ENCODE measurements around the gene PLB1. TPM values are rescaled to one million over a fixed set of nuclear protein-coding genes. Genes with fewer than 3 reads are reported as not detected.

The PLB1 gene
- total RNA-seq, 2 donors from 2014 or later = 7.4 to 9.6 TPM

DNA sequence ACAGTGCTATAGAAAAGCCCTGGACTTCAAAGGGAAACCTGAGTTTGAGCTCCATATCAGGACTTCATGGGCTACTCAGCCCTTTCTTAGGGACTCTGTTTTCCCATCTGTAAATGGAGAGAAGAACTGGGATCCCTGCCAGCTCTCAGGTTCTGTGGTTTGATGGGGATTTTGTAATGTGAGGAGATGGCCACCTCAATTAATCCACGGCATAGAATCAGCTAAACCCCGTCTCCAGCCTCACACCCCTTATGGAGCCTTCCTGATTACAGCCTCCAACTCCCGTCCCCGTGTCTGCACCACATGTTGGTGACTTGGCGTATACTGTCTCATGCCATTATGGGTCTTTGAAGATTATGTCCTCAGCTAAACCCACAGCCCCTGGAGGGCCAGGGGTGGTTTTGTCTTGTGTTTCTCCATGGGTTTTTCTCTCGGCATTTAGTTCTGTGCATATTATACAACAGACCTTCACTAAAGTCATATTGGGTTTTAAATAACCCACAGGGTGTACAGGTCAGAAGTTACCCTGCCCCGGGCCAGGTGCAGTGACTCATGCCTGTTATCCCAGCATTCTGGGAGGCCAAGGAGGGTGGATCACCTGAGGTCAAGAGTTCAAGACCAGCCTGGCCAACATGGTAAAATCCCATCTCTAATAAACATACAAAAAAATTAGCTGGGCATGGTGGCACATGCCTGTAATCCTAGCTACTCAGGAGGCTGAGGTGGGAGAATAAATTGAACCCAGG, 192.0 kb downstream of the PLB1 start:
- intact Hi-C loops (cut with DNase I) = no loop called here

DNA sequence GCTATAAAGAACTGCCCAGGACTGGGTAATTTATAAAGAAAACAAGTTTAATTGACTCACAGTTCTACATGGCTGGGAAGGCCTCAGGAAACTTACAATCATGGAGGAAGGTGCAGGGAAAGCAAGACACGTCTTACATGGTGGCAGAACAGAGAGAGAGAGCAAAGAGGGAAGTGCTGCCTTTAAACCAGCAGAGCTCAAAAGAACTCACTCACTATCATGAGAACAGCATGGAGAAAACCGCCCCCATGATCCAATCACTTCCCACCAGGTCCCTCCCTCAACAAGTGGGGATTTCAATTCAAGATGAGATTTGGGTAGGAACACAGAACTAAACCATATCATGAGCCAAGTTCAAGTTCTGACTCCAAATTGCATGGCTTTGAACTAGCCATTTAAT, 193.0 kb downstream of the PLB1 start:
- Histone ChIP-seq H3K27me3 (replicated peaks; ENCODE audit: insufficient read depth) (no peaks in the 10 kb centered on the region), H3K36me3 (no peaks in the 10 kb centered on the region), H3K4me1 (replicated peaks) (peaks cover under 1% of the 10 kb centered on the region), H3K4me3 (no peak overlapping the region), H3K9me3 (no peaks in the 10 kb centered on the region), H3K27ac (no peak overlapping the region)
- intact Hi-C loops (cut with DNase I) = no loop called here
- WGBS = 92% methylated on average over 2 of the region's 2 CpGs
- TF ChIP-seq POLR2AphosphoS5 (IDR thresholded peaks at IDR 0.05) (no peak), POLR2A (IDR thresholded peaks at IDR 0.05) (no peak)
- TF ChIP-seq, protein P1, sequence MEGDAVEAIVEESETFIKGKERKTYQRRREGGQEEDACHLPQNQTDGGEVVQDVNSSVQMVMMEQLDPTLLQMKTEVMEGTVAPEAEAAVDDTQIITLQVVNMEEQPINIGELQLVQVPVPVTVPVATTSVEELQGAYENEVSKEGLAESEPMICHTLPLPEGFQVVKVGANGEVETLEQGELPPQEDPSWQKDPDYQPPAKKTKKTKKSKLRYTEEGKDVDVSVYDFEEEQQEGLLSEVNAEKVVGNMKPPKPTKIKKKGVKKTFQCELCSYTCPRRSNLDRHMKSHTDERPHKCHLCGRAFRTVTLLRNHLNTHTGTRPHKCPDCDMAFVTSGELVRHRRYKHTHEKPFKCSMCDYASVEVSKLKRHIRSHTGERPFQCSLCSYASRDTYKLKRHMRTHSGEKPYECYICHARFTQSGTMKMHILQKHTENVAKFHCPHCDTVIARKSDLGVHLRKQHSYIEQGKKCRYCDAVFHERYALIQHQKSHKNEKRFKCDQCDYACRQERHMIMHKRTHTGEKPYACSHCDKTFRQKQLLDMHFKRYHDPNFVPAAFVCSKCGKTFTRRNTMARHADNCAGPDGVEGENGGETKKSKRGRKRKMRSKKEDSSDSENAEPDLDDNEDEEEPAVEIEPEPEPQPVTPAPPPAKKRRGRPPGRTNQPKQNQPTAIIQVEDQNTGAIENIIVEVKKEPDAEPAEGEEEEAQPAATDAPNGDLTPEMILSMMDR (IDR thresholded peaks at IDR 0.05) = no peak
- no peak for DNase-seq (ENCODE audit: low spot score)

More for the DNA sequence above, 192.0 kb downstream of the PLB1 start:
- H3K27ac ChIP-seq = no peak overlapping the region
- H3K36me3 ChIP-seq = no peaks in the 10 kb centered on the region
- DNase-seq (ENCODE audit: low spot score) = no peak
- no peaks in the 10 kb centered on the region for H3K27me3 ChIP-seq (replicated peaks; ENCODE audit: insufficient read depth)
- no peak overlapping the region for H3K4me3 ChIP-seq
- 90% methylated on average over 7 of the region's 7 CpGs for WGBS
- TF ChIP-seq POLR2A (IDR thresholded peaks at IDR 0.05) = no peak
- TF ChIP-seq, protein P1 (IDR thresholded peaks at IDR 0.05) = no peak
- no peak for TF ChIP-seq POLR2AphosphoS5 (IDR thresholded peaks at IDR 0.05)
- no peaks in the 10 kb centered on the region for H3K9me3 ChIP-seq
- peaks cover 3% of the 10 kb centered on the region for H3K4me1 ChIP-seq (replicated peaks)

DNA sequence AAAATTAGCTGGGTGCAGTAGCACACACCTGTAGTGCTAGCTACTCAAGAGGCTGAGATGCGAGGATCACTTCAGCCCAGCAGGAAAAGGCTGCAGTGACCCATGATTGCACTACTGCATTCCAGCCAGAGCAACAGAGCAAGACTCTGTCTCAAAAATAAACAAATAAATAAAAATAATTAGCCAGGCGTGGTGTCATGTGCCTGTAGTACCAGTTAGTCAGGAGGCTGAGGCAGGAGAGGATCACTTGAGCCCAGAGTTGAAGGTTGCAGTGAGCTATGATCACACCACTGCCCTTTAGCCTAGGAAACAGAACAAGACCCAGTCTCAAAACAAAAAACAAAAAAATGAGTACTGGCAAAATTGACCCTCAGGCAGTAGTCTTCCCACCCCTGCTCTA, 193.9 kb downstream of the PLB1 start:
- no peak overlapping the region for H3K27ac ChIP-seq
- intact Hi-C loops (cut with DNase I) = loop anchor here (10.0 kb wide), 1 partner anchor 55 kb away; no protein-coding TSS in a partner anchor
- H3K36me3 ChIP-seq = no peaks in the 10 kb centered on the region
- 89% methylated on average over 2 of the region's 2 CpGs for WGBS
- TF ChIP-seq POLR2AphosphoS5 (IDR thresholded peaks at IDR 0.05) = no peak
- no peak for DNase-seq (ENCODE audit: low spot score)
- no peaks in the 10 kb centered on the region for H3K4me1 ChIP-seq (replicated peaks)
- H3K4me3 ChIP-seq = no peak overlapping the region
- H3K9me3 ChIP-seq = no peaks in the 10 kb centered on the region
- no peaks in the 10 kb centered on the region for H3K27me3 ChIP-seq (replicated peaks; ENCODE audit: insufficient read depth)

DNA sequence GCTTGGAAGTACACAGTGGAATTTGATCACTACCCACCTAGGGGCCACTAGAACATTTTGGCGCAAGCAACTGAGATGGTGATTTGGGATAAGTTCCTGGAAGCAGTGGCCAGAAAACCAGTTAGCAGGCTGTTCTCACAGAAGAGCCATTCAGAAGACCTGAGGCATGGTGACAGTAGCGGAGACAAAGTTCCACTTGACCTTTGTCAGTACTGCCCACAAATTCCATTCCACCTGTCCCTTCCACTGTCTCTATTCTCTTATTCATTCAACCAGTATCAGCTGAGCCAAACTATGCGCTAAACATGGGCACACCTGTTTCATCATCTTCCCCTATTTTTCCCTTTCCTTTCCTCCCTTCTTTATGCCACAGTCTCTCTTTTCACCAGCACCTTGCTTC, 196.6 kb downstream of the PLB1 start:
- Histone ChIP-seq H3K4me1 (replicated peaks) (peaks cover 3% of the 10 kb centered on the region), H3K9me3 (no peaks in the 10 kb centered on the region), H3K27ac (no peak overlapping the region), H3K27me3 (replicated peaks; ENCODE audit: insufficient read depth) (no peaks in the 10 kb centered on the region), H3K4me3 (no peak overlapping the region), H3K36me3 (no peaks in the 10 kb centered on the region)
- no peak for TF ChIP-seq POLR2A (IDR thresholded peaks at IDR 0.05)
- TF ChIP-seq POLR2AphosphoS5 (IDR thresholded peaks at IDR 0.05) = no peak
- TF ChIP-seq, protein P1 (IDR thresholded peaks at IDR 0.05) = no peak
- DNase-seq (ENCODE audit: low spot score) = no peak
- intact Hi-C loops (cut with DNase I) = loop anchor here (10.0 kb wide), 1 partner anchor 52 kb away; no protein-coding TSS in a partner anchor
- WGBS = 93% methylated on average over 3 of the region's 3 CpGs

DNA sequence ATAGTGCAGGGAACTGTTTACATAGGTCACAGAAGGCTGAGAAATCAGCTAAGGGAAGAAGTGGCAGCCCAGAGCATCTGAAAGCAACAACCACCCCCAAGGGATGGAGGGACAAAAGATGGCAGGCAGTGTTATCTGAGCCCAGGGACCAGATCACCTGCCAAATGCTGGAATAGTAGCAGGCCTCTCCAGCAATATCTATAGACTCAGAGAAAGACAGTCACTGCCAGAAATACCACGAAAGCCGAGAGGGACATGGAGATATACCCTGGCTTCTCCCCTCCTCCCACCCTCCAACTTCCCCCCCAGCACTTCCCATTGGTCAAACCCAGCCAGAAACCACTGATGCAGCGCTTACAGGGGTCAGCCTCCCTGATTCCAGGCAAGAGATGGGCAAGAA, 197.4 kb downstream of the PLB1 start:
- Histone ChIP-seq H3K4me3 (no peak overlapping the region), H3K36me3 (no peaks in the 10 kb centered on the region), H3K4me1 (replicated peaks) (peaks cover 3% of the 10 kb centered on the region), H3K27ac (no peak overlapping the region), H3K9me3 (no peaks in the 10 kb centered on the region), H3K27me3 (replicated peaks; ENCODE audit: insufficient read depth) (no peaks in the 10 kb centered on the region)
- no peak for DNase-seq (ENCODE audit: low spot score)
- WGBS = 100% methylated on average over 3 of the region's 3 CpGs
- TF ChIP-seq, protein P1 (IDR thresholded peaks at IDR 0.05) = no peak
- no peak for TF ChIP-seq POLR2A (IDR thresholded peaks at IDR 0.05)
- TF ChIP-seq POLR2AphosphoS5 (IDR thresholded peaks at IDR 0.05) = no peak
- intact Hi-C loops (cut with DNase I) = loop anchor here (10.0 kb wide), 1 partner anchor 52 kb away; no protein-coding TSS in a partner anchor

Small RNA genes within 50 kb of the gene (small RNA-seq; reads per million reads assigned to genes)
- 0 reads per million in 2 donors for gene RNA5SP89
- 0 reads per million in 2 donors for gene SNRPGP7

Other genes with a start within 250 kb of the PLB1 start
- gene FOSL2, start 103.2 kb upstream of the PLB1 start, total RNA-seq = 10 to 100 TPM; 57.4 to 94.2 TPM

Measured in prostate gland (tissue), 2 donors.